HG03342 (cell line): ENCODE measurements around the gene KAT6B.
"Not testable (repeated sequence)": the region's sequence is repeated elsewhere in the genome, so short reads cannot be mapped to it uniquely, and the experiment has no call there.

Experiments used
- ATAC-seq: cut with Tn5 transposase; IDR thresholded peaks from one replicate; pipeline ENCODE4 v1.9.1; 2021; ENCODE audit warnings: mild to moderate bottlenecking, moderate library complexity; ENCODE audit not compliant: unreplicated experiment

Gene KAT6B

DNA sequence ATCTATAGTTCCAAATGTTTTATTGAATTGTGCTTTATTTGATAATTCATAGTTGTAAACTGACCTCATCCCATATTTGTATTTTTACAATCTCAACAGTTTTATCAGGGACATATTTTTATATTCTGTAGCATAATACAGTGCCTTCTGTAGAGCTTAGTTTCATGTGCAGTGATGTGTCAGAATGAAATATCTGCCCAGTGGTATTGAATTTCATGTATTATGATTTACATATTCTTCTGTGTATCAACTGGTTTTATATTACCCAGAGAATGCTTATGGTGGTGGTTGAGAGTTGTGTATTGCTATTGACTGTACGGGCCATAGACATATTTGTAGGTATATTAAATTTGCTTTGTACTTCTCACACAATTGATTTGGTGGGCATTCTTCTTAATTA lies 89.9 kb downstream of the KAT6B start:
- ATAC-seq = no peak

DNA sequence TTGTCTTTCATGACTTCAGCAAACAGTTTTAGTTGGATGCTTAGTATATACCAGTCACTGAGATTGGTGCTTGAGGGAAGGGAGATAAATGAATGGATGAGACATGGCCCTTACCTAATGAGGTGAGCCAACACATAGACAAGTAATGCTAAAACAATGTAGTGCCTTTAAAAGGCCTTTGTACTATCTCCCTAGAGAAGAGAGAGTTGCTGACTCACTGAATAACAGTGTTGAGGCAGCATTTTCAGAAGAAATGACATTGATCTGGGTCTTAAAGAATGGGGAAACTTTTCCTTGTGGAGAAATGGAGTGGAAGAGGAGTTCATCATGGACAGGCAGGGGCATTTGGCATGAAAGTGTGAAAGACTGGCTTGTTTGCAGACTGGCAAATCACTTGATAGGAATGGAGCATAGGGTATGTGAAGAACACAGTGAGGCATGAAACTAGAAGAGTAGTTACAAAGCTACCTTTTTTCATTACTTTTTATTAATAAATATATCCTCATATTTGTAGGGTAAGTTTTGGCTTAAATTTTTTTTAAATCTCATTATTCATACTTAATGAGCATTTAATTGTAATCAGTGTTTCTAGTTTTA lies 91.2 kb downstream of the KAT6B start:
- no peak for ATAC-seq

DNA sequence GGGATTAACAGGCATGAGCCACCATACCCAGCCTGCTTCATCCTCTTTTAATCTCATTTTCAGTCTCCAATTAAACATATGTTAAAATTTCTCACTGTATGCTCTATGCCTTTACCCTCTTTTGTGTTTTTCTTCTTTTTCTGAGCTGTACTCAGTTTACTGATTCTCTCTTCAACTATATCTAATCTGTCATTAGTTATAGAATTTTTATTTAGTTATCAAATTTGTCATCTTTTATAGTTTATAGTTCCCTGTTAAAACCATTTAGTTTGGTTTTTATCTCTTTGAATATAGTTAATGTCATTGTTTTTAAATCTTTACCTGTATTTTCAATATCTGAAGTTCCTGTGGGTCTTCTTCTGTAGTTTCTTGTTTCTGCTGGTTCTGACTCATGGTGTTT lies 93.3 kb downstream of the KAT6B start:
- no peak for ATAC-seq

DNA sequence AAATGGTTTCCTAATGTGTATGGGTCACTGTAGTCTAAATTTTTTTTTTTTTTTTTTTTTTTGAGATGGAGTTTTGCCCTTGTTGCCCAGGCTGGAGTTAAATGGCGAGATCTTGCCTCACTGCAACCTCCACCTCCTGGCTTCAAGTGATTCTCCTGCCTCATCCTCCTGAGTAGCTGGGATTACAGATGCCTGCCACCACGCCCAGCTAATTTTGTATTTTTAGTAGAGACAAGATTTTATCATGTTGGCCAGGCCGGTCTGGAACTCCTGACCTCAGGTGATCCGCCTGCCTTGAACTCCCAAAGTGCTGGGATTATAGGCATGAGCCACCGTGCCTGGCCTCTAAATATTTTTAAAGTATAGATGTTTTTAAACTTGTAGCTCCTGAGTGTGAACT lies 94.7 kb downstream of the KAT6B start:
- ATAC-seq = not testable (repeated sequence)

DNA sequence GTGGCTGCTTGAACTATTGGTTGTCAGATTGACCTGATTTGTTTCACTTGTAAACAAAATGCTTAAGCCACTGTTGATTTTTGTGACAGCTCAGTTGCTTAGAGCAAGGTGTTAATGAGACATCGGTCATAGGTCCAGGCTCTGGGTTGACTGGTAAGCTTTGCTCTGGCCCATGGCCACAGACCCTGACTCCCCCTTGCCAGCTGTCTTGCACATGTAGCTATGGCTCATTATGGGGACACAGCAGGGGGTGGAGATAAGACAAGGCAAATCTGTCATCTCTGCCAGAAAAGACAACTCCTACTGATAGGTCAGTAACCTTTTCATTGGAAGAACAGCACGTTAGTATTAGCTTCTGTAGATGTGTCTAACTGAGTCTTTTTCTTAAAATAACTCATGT lies 95.3 kb downstream of the KAT6B start:
- no peak for ATAC-seq

DNA sequence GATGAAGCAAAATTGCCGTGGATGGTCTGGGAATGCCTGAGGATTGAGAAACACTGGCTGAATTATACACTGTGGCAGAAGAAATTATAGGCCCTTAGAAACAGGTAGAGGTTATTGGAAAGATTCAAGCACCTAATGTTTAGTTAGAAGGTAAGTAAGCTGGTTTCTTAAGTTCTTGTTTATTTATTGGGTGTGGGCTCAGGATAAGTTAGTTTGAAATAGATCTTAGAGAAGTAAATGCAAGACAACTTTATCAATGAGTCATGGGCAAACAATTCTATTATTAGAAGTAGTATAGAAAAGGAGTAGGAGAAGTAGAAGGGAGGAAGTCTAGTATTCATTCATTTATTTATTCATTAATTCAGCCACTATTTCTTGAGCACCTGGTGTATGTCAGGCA lies 96.5 kb downstream of the KAT6B start:
- ATAC-seq = no peak

DNA sequence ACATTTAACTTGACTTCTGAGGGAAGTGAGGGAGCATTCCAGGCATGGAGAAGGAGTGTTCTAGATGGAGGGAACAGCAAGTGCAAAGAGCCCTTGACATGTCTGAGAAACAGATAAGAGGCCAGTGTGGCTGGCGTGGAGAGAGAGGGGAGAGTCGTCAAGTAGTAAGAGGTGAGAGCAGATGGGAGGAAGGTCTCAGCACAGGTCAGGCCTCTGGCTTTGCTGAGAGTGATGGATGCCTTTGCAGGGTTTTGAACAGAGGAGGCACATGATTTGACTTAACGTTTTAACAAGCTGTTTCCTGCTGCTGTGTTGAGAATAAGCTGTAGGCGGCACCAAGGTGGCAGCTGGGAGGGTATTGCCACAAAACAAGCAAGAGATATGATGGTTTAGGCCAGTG lies 97.2 kb downstream of the KAT6B start:
- no peak for ATAC-seq

DNA sequence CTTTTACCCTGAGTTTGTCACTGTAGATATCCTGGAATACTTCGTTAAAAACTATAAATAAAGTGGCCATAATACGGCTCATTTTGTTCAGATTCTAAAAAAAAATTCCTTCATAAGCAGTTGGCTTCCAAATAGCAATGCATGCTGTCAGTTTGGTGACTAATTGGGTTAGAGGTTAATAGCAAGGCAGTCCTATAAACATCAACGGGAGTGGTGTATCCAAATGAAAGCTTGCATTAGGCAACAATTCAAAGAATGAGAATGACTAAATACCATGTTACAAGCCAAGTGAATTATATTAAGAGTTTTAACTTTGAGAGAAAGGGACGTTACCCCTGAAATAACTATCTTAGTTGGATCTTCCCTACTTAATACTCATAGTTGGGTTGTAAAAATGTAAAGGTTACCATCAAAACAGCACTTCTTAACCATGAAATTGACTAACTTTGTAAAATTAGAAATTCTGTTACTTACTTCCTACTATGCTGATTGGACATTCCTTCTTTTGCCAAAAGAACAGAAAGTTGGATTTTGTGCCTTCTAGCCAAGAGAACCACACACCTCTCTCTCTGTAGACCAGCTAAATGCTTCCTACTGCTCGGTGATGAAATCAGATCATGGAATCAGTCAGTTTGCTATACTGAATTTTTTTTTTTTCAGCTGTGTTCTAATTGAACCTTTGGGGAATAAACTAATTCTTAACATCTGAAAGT lies 98.0 kb downstream of the KAT6B start:
- no peak for ATAC-seq

DNA sequence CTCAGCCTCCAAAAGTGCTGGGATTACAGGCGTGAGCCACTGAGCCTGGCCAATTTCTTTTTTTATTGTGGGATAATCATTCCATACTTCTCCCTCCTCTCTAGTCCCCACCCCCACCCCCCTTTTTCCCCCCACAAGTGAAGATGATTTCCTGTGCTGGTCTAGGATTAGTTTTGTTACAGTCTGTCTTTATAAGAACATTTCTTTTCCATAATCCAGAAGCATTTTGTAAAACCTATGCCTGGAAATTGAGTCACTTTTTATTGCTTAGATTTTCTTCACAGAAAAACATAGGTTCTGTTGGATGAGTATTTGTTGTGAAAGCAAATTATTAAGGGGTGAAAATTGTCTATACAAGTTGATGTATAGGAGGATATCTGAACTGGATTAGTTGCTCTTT lies 98.9 kb downstream of the KAT6B start:
- no peak for ATAC-seq

DNA sequence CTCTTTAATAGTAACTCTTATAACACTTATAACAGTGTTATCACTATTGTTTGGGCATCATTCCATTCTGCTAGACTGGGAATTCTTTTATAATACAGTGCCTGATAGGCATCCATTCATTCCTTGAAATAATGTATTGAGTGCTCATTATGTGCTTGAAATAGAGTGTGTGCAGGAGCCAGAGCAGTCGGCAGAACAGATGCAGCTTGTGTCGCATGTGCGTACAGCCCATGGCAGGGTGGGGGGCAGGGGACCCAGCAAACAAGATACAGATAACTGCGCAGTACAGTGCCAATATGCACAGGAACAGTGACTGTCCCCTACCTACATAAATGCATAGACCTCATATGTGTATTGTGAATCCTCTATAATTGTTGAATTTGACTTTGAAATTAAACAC lies 99.3 kb downstream of the KAT6B start:
- ATAC-seq = no peak

DNA sequence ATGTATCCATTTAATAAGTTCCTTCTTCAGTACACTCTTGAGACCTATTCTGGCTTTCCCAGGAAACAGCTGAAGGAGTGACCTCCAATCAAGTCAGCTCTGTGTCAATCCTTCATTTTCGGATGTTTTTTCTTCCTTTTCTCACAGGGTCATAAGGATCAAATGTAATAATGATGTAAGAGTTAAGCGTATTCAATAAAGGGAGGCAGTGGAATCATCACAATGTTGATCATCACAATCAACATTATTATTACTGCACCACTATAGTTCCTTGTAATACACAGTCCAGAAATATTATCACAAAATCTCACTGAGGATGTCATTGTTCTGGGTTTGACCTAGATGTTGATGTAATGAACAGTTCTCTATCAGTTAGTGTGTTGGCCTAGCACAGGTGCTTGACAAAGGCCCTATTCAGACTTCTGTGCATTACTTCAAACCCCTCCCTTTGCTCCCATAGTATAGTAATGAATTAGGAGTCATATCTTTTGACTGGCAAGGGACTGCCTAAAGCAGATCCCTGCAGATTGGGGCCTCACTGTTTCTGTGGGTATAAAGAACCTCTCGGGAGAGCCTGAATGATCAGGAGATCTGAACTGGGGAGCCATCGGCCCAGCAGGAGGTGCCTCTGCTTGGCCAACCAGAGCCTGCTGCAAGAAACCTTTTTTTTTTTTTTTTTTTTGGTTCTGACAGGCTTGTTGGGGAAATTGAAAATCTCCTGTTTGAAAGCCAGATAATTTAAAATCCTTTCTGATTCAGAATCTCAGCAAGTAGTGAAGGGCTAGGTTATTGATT lies 100.6 kb downstream of the KAT6B start:
- no peak for ATAC-seq

DNA sequence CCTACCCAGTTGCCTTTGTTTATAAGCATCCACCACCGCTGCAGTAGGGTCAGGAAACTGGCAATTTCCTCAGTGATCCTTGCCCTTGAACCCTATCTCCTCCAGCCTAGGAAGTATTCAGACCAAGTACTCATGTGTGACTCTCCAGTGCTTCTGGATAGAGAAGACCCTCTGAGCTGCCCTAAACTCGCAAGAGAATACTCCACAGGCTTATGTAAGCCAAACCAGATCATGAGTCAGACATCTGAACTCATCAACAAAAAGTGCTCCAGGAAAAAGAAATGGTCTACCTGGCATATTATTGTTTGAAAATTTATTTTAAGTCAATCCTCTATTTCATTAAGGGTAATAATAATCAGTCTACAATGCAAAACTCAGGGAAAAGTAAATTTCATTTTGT lies 101.3 kb downstream of the KAT6B start:
- ATAC-seq = no peak

DNA sequence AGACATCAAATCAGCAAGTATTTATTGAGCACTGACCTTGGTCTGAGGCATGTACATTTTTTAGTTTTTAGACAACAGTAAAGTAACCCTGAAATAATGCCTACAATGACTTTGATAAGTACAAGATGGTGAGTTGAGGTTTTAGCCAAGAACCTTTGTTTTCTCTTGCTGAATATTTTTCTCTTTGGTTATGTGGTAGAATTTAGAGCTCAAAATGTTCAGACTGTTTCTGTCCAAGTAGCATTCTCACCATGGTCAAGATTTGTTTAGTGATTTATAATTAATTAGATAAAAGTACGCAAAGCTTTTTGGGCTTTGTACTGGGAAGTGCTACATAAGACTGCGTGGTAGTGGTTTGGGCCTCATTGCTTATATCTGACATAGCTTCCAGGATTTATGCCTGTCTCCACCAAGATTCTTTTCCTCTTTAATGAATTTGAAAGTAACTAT lies 102.4 kb downstream of the KAT6B start:
- ATAC-seq = no peak

DNA sequence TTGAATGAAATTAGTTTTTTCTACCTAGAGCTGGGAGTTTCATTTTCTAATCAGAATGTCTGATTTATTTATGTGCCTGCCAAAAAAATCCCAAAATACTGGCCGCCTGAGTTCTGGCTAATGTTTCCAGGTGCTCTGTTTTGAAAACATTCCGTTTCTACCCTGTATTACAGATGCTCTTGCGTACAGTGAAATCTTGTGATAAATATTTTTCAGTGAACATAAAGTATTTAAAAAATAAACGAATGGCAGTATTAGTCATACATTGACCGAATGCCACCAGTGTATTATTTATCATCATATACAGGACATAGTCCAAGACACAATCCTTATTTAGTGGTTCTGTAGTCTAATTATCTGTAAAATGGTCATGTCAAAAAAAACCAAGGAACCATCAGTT lies 102.8 kb downstream of the KAT6B start:
- ATAC-seq = no peak

DNA sequence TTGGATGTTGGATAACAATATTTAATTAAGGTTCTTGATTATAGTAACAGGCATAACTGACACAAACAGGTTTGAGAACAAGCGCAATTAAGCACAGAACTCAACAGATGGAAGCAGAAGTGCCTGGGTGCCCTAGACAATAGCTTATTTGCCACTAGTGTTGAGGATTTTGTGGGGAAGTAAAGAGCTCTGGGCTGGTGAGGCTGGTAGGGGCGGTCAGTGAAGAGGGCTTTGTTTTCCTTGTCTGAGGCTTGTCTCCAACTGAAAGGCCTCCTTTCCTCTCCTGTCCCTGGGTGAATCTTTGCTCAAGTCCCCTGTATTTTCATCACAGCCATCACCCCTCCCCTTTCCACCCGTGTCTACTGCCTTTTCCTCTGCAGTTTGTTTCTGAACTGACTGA lies 104.6 kb downstream of the KAT6B start:
- ATAC-seq = no peak

DNA sequence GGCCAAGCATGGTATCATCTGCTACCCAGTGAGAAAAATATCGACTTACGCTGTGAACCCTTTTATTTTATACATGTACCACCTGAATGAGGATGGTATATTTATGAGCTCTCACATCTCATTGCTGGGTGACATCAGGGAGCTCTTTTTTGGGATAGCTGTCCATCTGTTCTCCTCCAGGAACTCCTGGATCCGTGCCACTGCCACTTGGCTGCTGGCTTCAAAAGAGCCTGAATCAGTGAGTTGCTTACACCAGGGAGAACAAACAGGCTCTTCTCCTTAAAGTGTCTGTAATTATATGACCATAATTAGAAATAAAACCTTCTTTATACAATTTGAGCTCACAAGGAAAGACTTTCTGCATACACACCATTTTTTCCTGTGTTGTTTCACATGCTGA lies 106.2 kb downstream of the KAT6B start:
- ATAC-seq = no peak

DNA sequence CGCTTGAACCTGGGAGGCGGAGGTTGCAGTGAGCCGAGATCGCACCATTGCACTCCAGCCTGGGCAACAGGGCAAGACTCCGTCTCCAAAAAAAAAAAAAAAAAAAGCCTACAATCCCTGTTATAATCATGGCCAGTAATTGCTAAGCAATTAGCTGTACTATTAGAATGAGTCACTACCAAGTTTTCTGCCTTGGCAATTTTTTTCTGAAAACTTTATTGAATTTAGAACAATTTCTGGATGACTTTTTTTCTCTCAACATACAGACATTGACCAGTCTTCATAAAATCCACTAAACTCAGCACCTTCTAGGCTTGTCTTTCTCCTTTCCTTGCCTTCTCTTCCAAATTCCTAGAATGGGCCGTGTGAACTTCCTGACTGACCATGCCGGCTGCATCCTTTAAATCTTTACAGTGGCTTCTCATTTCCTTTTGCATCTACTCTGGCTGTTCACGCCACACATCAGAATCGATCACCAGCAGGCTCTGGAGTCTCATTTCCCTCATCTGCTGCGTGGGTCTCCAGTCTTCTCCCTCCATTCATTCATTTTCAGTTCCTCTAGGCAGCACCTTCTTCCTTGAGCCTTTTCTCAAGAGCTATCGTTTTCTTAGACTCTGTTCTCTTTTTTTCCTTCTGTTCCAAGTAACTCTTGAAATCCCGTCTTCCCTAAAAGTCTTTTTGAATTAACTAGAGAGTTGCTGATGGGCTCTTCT lies 107.9 kb downstream of the KAT6B start:
- ATAC-seq = no peak

DNA sequence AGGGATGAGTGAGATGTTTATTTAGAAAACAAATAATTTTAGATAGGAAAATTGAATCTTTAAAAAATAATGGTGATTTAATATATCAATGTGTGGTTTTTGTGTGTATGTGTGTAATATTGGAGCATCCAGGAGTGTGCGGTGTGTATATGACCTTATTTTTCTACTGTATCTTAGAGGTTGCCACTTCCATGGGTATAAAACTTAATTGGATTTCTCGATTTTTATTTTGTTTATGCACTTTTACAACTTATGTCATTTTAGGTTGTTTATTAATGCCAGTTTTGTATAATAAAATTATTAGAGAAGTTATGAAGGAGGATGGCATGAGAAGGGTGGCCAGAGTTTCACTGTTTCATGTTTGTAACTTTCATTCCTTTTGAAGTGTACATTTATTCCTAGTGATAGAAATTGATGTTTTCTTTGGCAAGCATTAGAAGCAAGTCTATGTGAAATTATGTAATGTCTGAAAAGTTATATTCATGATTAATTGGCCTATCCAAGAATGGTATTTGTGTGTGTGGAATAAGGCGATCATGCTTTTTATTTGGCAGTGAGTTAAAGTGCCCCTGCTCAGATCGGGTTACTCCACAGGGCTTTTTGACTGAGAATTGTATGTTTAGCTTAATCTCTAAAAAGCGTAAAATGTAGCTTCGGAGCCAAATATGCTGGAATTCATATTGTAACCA lies 110.3 kb downstream of the KAT6B start:
- no peak for ATAC-seq

DNA sequence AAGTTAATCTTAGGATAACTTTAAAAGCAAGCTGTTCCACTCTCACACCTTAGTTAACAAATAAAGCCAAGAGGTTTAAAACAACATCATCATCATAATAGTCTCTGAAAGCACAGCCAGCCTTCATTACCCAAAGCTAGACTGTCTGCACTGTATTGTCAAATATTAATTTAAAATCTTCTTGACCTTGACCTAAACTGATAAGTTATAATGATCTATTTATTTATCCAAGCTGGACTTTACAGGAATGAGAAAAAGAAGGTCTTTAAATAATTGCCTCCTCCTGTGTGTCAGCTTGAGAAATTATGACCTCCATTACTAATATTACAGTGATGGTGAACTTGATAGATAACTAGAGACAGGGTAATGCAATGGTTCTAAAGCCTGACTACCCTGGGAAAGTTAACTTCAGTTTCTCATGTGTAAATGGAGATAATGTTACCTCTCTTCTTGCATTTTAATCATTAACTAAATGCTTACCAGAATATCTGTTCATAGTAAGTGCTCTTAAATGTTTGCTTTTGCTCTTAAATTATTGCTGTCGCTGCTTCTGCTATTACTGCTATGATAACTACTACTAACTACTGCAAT lies 111.0 kb downstream of the KAT6B start:
- no peak for ATAC-seq

DNA sequence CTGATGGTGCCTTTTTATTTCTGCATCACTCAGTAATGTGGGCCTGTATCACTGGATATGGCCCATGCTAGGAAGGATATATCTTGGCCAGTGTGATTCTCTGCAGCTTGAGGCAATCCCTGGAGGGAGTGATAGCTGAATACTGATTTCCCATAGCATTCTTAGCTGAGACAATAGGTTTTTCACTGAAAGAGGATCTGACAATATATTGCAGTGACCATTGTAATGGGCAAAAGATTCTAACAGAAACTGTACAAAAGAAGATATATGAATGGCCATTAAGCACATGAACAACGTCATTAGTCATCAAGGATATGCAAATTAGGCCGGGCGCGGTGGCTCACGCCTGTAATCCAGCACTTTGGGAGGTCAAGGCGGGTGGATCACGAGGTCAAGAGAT lies 117.8 kb downstream of the KAT6B start:
- ATAC-seq = no peak
